GM12801 (cell line): Measurements from ENCODE around the gene NSD2.

Source experiments
- CTCF ChIP-seq: IDR thresholded peaks from one replicate; pipeline ENCODE4 v1.5.1; 2011; ENCODE audit warnings: control low read depth; ENCODE audit not compliant: insufficient read length; ENCODE audit errors: extremely low read depth

Gene NSD2

GRCh38 chr4:1863297-1864033 lies 7.7 kb upstream of the NSD2 start:
- no peak for TF ChIP-seq CTCF

GRCh38 chr4:1864076-1865008 lies 6.9 kb upstream of the NSD2 start:
- TF ChIP-seq CTCF = no peak

GRCh38 chr4:1866189-1866661 lies 5.0 kb upstream of the NSD2 start:
- TF ChIP-seq CTCF = no peak

GRCh38 chr4:1868293-1868692 lies 2.9 kb upstream of the NSD2 start:
- no peak for TF ChIP-seq CTCF

GRCh38 chr4:1868912-1869311 lies 2.3 kb upstream of the NSD2 start:
- no peak for TF ChIP-seq CTCF

- TF ChIP-seq CTCF = no peak
Observed at GRCh38 chr4:1869530-1870327, 1.5 kb upstream of the NSD2 start.

GRCh38 chr4:1870328-1870577 lies 940 bp upstream of the NSD2 start:
- no peak for TF ChIP-seq CTCF
